CD4-positive, alpha-beta T cell treated with Interleukin-15 for 1 hour (primary cell): ENCODE data around the gene TULP1.
"Not testable (repeated sequence)": the region's sequence is repeated elsewhere in the genome, so short reads cannot be mapped to it uniquely, and the experiment has no call there.

Experiments
- DNase-seq: peaks from one replicate; pipeline ENCODE4 v3.0.0-alpha.2; 2020

The TULP1 gene

GRCh38 chr6:35512740-35513139, at the start of gene TULP1:
TULP1 (minus strand) TSS chr6:35512896; CDS start chr6:35512858, 38 bp downstream.
- no peak for DNase-seq

DNA sequence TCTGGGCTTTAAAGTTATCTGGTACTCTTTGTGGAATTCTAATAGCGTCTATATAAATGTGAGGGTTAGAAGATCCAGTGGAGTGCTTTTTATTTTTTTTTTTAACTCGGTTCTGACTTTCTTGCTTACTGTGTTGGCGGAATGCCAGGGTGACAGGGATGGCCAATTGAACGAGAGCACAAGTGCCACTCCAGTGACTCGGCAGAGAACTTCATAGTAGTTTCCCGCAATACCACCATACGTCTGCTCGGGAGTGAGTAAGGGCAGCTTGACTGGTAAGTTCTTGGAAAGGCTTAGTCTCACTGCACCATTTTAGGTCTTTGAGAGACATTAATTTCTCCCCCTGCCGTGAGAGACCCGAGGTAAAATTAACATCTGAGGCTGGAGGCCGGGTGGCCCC, 49.4 kb upstream of the TULP1 start:
- DNase-seq, result no peak

- DNase-seq, result no peak
Measured at GRCh38 chr6:35561113-35561512, 48.4 kb upstream of the TULP1 start.

DNA sequence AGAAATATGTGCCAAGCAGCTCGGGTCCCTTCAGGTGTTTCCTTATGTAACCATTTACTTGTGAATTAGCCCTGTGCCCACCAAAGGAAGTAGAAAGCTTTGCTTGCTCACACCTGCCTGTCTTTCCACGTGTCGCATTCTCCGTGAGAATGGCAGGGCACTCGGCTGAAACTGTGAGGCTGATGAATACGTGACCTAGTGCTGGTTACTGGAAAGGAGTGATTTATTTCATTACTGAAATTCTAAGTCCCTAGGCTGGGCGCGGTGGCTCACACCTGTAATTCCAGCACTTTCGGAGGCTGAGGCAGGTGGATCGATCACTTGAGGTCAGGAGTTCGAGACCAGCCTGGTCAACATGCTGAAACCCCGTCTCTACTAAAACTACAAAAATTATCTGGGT, 45.9 kb upstream of the TULP1 start:
- DNase-seq, result no peak

DNA sequence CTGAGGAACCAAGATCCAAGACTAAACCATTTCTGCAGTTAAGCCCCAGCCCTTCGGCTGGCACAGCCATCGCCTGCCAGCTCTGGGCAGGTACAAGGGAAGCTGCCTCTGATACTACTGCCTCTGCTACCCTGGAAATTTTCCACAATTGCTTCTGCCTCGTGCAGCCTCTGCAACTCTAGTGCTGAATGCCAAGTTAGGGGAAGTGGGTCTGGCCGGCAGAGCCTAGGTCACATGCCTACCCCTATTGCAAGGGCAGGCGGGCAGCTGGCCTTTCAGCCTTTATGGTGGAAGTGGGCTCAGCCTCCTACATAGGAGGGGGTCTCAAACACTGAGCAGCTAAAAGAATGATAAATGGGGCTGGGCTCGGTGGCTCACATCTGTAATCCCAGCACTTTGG, 44.5 kb upstream of the TULP1 start:
- DNase-seq, result no peak

DNA sequence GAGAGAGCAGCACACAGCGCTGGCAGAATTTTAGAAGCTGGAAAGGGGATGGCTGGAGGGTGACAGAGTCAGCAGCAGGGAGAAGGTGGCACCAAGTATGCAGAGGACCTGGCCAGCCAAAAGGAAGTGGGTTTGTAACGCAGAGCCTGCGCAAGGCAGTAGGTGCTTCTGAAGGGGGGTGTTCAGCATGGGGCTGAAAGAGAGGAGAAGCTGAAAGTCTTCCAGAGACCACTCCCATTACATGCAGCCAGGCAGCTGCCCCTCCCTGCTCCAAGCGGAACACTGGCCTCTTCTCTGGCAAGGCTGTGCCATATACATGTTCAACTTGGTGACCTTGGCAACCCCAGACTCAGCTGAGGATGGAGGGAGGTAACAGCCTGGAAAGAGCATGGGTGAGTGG, 42.1 kb upstream of the TULP1 start:
- no peak for DNase-seq

DNA sequence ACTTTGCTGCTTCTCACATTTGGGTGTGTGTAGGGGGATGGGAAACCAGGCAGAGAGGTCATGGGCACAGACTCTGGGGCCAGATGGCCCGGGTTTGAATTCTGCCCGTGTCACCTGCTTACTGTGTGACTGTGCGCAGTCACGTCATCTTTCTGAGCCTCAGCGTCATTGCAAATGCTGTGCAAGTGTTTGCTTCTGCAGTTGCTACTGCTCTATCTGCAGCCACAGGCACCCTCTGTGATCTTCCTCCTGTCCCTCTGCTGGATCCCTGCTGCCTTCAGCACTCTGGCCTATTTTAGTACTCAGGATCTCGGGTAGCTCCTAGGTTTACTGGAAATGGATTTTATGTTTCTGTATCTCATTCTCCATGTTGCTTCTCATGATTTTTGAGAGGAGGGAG, 40.6 kb upstream of the TULP1 start:
- DNase-seq, result no peak

- DNase-seq, result peak; percentile 58
Measured at GRCh38 chr6:35552285-35552917, 39.7 kb upstream of the TULP1 start.

- no peak for DNase-seq
Measured at GRCh38 chr6:35550437-35550836, 37.7 kb upstream of the TULP1 start.

- no peak for DNase-seq
Measured at GRCh38 chr6:35547676-35548075, 35.0 kb upstream of the TULP1 start.

DNA sequence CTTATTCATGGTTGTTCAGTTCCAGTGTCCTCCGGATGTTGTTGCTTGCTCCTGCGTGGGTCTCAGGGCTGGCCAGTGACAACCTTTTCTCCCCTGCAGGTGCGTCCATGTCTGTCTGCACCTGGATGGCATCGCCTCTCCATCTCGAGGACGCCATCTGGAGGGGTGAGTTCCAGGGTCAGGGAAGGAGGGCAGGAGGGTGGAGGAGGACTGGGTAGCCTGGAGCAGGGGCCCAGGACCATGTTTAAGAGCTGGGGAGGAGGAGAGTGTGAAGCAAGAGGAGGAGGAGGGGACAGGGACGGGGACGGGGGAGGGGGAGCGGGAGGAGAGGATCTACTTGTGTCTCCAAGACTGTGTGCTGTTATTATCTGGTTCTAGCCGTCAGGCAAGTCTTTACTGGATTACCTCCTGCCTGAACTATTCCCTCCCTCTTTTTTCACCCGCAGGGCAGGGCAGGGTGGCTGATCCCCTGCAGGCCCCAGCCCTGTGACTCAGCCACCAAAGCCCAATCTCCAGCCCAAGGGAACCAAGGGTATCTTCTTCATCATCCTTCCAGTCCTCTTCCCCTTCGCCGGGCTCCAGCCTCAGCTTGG, 32.2 kb upstream of the TULP1 start:
- no peak for DNase-seq

GRCh38 chr6:35543459-35544193, 30.9 kb upstream of the TULP1 start:
- no peak for DNase-seq

GRCh38 chr6:35541836-35542235, 29.1 kb upstream of the TULP1 start:
- DNase-seq, result no peak

DNA sequence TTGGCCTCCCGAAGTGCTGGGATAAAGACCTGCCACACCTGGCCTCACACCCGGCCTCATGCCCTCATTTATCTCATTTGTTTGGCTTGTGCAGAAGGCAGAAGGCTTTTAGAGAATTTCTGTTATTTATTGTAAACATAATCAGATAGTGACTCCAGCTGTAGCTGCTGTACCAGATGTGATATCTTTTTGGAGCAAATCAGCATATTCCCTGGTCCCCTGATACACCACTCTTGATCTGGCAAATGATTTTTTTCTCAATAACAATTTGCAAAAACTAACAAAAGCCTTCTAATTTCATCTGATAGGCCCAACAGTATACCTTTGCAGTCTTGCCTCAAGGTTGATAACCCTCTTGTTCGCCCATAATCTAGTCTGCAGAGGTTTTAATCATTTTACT, 26.5 kb upstream of the TULP1 start:
- DNase-seq, result no peak

DNA sequence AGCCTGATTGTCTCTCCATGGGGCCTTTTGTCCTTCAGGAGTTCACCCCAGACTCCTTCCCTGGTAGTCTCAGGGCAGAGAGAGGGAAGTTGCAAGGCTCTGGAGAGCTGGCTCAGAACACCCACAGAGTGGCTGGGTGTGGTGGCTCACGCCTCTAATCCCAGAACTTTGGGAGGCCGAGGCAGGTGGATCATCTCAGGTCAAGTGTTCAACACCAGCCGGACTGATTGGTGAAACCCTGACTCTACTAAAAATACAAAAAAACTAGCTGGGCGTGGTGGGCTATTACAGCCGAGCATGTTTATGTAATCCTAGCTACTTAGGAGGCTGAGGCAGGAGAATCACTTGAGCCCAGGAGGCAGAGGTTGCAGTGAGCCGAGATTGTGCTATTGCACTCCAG, 23.2 kb upstream of the TULP1 start:
- DNase-seq, result not testable (repeated sequence)

DNA sequence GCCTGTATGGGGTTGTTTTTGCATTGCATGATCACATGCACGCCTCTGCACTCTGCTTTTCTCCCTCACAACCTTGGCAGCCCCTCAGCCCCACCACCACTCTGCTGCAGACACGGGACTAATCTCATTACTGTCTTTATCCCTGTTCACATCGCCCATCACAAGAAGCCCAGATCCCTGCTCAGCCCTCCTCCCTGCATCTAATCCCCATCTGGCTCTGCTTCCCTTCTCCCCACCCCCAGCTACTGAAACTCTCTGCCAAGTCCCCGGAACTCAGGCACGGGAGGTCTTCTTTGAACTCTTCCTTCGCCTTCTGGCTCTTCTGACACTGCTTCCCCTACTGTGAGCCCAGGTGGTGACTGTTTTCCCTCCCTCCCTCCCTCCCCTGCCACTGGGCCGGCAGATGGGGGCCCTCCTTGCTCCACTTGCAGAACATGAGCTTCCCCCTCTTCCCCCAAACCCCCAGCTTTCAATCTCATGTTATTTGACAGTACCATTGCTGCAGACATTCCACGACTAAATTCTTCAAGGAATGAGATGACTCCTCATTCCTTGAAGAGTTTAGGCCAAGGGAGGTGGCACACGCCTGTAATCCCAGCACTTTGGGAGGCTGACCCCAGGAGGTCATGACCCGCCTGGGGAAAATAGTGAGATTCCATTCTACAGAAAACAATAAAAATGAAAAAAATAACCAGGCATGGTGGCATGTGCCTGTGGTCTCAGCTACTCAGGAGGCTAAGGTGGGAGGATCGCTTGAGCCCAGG, 21.9 kb upstream of the TULP1 start:
- DNase-seq, result no peak

DNA sequence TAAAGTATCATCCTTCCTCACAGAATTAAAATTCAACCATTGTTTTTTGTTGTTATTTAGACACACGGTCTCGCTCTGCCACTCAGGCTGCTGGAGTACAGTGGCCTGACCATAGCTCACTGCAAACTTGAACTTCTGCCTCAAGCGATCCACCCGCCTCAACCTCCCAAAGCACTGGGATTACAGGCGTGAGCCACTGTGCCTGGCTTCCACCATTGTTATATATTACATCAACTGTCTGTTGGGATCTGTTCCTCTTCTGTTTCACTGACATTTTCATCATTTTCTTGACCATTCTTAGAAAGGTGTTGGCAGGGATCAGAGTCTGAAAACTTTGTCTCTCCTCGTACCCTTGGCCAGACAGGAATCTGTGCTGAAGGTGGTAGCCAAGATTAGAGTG, 21.3 kb upstream of the TULP1 start:
- no peak for DNase-seq

DNA sequence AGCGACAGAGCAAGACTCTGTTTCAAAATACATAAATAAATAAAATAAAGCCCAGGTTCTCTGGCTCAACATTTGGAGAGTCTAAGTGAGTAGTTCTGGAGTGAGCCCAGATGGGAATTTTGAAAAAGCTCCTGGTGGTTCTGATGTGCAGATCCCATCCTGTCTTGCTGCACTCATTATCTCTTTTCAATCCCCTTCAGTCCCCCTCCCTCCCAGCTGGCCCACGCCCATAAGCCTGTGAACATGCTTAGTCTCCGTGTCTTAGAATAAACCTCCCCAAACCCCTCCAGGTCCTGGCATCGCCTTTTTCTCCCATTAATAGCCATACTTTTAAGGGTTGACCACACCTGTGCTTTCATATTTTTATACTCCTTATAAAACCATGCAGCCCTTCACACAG, 19.4 kb upstream of the TULP1 start:
- DNase-seq, result no peak

DNA sequence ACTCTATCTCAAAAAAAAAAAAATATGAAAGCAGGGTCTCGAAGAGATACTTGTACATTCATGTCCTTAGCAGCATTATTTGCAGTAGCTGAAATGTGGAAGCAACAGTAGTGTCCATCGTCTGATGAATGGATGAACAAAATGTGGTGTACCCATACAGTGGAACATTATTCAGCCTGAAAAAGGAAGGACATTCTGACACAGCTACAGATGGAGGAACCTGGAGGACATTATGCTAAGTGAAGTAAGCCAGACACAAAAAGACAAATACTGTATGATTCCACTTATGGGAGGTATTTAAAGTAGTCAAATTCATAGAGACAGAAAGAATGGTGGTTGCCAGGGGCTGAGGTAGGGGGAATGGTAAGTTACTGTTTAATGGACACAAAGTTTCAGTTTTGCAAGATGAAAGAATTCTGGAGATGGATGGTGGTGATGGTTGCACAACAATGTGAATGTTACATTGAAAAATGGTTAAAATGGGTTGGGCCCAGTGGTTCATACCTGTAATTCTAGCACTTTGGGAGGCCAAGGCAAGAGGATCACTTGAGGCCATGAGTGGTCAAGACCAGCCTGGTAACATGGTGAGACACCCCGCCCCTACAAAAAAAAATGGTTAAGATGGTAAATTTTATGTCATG, 11.8 kb upstream of the TULP1 start:
- no peak for DNase-seq

- DNase-seq, result peak; percentile 66
Measured at GRCh38 chr6:35522660-35523658, 10.3 kb upstream of the TULP1 start.

DNA sequence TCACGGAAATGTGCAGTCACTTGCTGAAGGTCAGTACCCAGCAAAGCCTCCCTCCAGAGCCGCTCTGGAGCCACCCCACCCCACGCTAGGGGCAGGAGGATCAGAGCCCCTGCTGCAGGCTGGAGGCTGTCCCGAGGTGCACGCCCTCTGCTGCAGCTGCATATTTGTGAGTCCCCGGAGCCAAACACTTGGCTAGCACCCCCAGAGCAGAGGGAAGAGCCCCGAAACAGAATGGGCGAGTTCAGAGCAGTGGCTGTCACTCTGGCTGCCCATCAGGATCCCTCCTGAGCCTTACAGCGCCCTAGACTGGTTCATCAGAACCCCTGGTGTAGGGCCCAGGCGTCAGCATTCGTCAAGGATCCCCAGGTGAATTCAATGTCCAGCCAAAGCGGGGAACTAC, 9.5 kb upstream of the TULP1 start:
- no peak for DNase-seq

DNA sequence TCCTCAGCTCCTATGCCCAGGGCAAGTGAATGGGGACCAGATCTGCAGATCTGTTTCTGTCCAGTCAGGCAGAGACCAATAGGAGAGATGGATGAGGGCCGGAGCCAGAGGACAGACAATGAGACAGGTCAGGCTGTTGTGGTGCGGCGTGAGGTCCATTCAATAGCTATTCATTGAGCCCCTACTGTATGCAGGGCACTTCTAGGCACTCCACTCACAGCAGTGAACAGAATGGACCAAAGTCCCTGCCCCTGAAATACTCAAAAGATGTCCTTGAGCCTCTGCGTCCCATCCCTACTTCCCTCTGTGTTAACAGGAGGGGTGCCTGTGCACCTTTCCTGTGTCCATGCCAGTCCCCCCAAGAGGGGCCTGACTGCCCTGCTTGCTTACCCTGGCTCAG, 8.5 kb upstream of the TULP1 start:
- DNase-seq, result no peak
